Skeletal muscle satellite cell (primary cell): ENCODE measurements around the gene DMXL1.
A peak's percentile ranks its signal among the peaks of the same experiment; 100 is the strongest.

ENCODE experiments used
- H3K27me3 ChIP-seq: 2 replicates; pipeline ENCODE4 v1.7.0; 2013; ENCODE audit warnings: low read length; ENCODE audit not compliant: control insufficient read depth, insufficient read depth
- H3K36me3 ChIP-seq: 2 replicates; pipeline ENCODE4 v1.7.0; 2013; ENCODE audit warnings: mild to moderate bottlenecking, control low read depth, low read length; ENCODE audit not compliant: insufficient read depth
- H3K4me1 ChIP-seq: 2 replicates; pipeline ENCODE4 v1.7.0; 2013; ENCODE audit warnings: low read length; ENCODE audit not compliant: control insufficient read depth, insufficient read depth
- H3K4me2 ChIP-seq: 2 replicates; pipeline ENCODE4 v1.7.0; 2013; ENCODE audit warnings: mild to moderate bottlenecking, low read length
- H3K4me3 ChIP-seq: 2 replicates; pipeline ENCODE4 v1.7.0; 2013; ENCODE audit warnings: low read length
- H3K9ac ChIP-seq: 2 replicates; pipeline ENCODE4 v1.7.0; 2013; ENCODE audit warnings: mild to moderate bottlenecking, low read depth, low read length, moderate library complexity
- H3K9me3 ChIP-seq: replicated peaks from 2 replicates; pipeline ENCODE4 v1.7.0; 2013; ENCODE audit warnings: mild to moderate bottlenecking, control low read depth, low read length

Gene DMXL1

DNA sequence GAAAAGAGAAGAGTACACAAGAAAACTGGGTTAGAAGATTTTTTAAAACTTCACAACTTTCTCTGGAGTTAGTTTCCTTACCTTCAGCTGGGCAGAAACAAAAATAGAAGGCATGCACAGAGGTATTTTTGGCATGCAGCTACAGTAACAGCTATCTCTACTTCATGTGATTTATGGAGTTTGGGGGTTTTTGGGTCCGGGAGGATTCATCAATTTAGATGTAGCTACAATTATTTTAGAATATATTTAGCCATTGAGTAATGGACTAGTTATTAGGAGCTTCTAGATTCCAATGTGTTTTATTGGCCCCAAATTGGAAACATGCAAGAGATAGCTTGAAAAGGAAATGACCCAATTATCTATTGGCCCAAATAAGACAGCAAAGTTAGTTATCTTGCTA, 193.3 kb downstream of the DMXL1 start:
- no peaks in the 10 kb centered on the region for H3K27me3 ChIP-seq
- H3K9me3 ChIP-seq: peaks cover 3% of the 10 kb centered on the region
- H3K4me1 ChIP-seq: peaks cover 7% of the 10 kb centered on the region
- H3K9ac ChIP-seq: no peak overlapping the region
- H3K36me3 ChIP-seq: no peaks in the 10 kb centered on the region
- H3K4me2 ChIP-seq: no peak overlapping the region
- H3K4me3 ChIP-seq: no peak overlapping the region

DNA sequence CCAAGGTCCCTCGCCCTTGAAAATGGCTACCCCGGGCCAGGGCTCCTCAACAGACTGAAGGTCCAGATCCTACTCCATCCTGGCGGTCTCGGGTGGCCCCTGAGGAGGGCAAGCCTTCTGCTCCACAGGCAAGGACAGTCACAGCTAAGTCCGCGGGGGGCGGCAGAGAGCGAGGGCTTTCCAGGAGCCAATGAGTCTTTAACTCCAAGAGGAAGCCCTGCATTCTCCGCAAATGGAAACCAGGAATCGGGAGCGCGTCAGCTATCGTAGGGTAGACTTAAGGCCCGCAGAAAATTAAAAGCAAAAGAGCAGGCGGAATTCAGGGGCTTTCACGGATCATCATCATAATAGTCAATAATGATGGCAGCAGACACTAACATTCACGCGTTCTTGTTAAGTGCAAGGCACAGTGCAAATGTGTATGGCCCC, 197.1 kb downstream of the DMXL1 start:
- H3K9me3 ChIP-seq: no peaks in the 10 kb centered on the region
- peak overlapping the region; percentile 89 for H3K9ac ChIP-seq
- no peaks in the 10 kb centered on the region for H3K36me3 ChIP-seq
- peak overlapping the region; percentile 88 for H3K4me3 ChIP-seq
- H3K4me2 ChIP-seq: peak overlapping the region; percentile 95
- H3K27me3 ChIP-seq: no peaks in the 10 kb centered on the region
- peaks cover 12% of the 10 kb centered on the region for H3K4me1 ChIP-seq

DNA sequence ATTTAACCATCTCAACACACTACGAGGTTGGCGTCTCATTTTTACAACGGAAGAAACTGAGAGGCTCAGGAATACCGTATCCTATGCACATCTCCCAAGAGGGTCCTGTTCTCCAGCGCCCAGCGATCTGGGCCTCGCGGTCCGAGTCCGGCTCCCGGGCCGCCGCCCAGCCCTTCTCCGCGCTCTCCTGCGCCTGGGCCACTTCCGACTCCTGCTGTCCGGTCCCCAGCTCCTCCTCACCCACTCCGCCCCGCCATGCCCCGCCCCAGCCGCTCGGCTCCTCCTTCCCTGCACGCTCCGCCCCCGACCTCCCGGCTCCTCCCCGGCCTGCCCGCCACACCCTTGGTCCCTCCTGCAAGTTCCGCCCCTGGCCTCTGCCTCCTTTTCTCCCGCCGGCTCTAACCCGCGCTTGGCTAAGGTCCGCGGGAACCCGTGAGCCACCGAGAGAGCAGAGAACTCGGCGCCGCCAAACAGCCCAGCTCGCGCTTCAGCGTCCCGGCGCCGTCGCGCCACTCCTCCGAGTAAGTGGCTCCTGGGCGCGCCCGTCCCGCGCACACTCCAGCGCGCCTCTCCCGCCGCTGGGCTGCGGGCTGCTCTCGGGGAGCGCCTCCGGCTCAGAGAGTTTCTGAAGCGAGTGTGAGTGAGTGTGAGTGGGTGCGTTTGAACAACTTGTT, 197.6 kb downstream of the DMXL1 start:
- H3K4me2 ChIP-seq: peak overlapping the region; percentile 95
- no peaks in the 10 kb centered on the region for H3K9me3 ChIP-seq
- peak overlapping the region; percentile 89 for H3K9ac ChIP-seq
- peaks cover 12% of the 10 kb centered on the region for H3K4me1 ChIP-seq
- H3K27me3 ChIP-seq: no peaks in the 10 kb centered on the region
- H3K36me3 ChIP-seq: no peaks in the 10 kb centered on the region
- H3K4me3 ChIP-seq: peak overlapping the region; percentile 88

DNA sequence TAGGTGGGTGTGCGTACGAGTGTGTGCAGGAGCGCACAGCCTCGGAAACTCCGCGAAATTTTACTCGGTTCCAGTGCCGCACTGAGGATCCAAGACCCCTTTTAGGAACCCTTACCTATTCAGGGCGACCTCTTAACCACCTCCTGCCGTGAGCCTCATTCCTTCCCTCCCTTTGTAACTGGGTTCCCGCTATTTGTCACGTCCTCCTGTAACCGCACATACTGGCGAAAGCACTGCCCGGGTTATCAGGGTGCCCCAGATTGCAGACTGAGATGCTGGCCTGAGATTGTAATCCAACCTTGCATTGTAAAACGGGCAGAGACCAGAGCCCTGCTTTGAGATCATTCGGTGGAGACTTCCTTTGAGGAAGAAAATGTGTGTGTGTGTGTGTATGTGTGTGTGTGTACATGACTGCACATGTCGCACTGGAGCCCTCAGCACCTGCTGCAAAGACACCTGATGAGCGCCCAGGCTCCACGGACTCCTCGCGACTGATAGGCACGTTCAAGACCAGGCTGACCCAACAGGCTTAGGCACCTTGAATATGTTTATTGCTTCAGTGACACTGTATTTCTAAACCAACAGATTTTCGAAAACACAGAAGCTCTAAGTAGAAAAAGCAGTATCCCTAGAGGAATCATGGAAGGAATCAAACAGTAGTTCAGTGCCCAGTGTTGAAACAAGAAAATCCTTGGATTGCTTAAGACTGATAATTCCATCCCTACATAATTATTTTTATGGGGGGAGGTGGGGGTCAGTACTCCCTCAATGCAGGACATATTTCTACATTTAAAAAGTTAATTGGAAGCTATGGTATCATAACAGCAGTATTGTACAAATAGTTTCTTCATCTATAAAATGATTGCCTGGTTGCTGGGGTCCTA, 198.4 kb downstream of the DMXL1 start:
- no peaks in the 10 kb centered on the region for H3K9me3 ChIP-seq
- H3K4me1 ChIP-seq: peaks cover 18% of the 10 kb centered on the region
- H3K36me3 ChIP-seq: no peaks in the 10 kb centered on the region
- H3K27me3 ChIP-seq: no peaks in the 10 kb centered on the region
- peak overlapping the region; percentile 88 for H3K4me3 ChIP-seq
- peak overlapping the region; percentile 95 for H3K4me2 ChIP-seq
- H3K9ac ChIP-seq: peak overlapping the region; percentile 89

DNA sequence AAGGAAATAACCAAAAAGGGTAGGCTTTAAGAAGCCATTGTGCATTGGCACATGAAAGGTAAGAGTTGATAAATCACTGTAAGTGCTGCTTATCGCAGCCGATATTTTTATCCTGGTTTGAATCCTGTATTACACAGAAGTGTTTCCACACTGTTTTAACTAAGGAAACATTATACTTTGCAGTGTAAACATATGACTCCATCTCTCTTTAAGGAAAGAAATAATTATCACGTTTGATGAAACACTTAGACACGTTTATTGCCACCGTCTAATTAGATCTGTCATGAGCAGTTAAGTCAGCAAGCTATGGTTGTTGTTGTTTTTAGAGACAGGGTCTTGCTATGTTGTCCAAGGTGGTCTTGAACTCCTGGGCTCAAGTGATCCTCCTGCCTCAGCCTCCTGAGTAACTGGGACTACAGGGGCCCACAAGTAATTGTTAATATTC, 199.3 kb downstream of the DMXL1 start:
- peaks cover 26% of the 10 kb centered on the region for H3K4me1 ChIP-seq
- H3K9me3 ChIP-seq: no peaks in the 10 kb centered on the region
- H3K36me3 ChIP-seq: no peaks in the 10 kb centered on the region
- H3K27me3 ChIP-seq: no peaks in the 10 kb centered on the region
- H3K4me3 ChIP-seq: no peak overlapping the region
- H3K9ac ChIP-seq: no peak overlapping the region
- H3K4me2 ChIP-seq: peak overlapping the region; percentile 95

DNA sequence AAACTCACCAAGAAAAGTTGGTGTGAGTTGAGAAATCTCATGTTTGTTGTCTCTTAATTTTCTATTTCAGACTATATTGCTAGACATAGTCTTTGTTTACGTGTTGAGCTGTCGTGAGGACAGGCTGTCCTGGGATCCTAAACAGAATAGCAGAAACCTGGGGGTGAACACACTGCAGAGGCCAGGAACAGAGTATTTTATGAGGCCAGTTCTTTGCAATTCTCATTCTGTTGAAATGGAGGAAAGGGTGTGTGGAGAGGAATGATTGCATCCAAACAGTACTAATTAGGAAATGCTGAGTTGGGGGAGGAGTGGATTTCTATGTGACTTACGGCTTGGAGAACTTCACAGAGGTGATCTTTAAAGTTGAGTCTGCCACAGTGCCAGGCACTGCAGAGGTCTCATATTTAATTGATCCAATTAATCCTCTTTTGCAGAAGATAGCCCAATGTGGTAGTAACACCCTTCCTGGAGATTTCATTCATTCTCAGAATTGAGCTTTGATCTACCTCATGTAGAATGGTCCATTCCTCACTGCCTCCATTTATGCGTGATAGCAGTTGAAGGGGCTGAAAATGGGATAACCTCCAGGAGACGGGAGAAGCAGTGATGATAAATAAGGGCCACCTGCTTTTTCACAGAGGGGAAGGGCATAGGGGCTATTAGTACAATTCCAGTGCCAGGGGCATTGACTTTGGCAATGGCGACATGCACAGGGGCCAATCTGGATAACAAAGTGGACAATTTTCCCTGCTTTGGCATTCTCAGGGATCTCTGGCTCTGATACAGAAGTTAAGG, 200.3 kb downstream of the DMXL1 start:
- no peak overlapping the region for H3K9ac ChIP-seq
- H3K27me3 ChIP-seq: no peaks in the 10 kb centered on the region
- no peaks in the 10 kb centered on the region for H3K9me3 ChIP-seq
- H3K4me3 ChIP-seq: no peak overlapping the region
- H3K4me1 ChIP-seq: peaks cover 33% of the 10 kb centered on the region
- no peak overlapping the region for H3K4me2 ChIP-seq
- H3K36me3 ChIP-seq: no peaks in the 10 kb centered on the region

DNA sequence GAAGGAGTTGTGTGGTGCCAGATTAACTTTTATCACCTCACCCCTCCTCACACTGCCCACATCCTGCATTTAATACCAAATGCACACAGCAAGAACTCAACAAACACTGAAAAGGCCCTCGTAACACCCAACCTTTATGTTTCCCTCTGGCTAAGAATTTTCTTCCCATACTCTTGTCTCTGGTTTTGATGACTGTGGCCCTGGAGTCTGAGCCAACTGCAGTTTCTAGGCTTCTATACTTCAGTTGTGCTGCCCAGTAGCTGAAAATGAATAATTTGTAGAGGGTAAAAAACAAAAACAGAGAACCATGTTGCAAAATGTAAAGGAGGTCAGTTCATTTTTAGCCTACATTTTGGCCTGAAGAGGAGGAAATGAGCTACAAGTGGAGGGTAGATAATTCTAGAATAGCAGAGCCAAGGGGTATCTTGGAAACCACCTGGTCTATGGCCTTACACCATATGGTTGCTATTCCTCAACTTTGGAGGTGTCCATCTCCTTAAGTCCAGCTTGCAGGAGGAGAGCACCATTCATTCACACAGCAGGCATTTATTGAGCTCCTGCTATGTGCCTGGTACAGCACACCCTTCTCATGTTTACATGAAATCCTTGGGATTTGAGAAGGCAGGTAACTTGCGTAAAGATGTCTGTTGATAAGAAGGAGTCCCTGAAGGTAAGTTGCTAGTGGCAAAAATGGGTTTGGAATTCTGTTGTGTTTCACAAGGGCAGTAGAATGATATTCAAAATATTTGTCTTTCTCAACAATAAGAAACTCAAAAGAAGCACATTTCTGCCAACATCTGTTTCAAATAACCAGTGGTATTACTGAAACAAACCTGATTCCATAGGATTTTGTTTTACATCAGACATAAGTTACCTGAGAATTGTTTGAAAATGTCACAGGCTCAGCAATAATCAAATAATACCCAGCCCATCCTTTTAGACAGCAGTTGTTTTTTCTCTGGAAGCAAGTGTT, 201.2 kb downstream of the DMXL1 start:
- no peak overlapping the region for H3K9ac ChIP-seq
- no peak overlapping the region for H3K4me3 ChIP-seq
- H3K27me3 ChIP-seq: no peaks in the 10 kb centered on the region
- peaks cover 33% of the 10 kb centered on the region for H3K4me1 ChIP-seq
- no peak overlapping the region for H3K4me2 ChIP-seq
- no peaks in the 10 kb centered on the region for H3K9me3 ChIP-seq
- H3K36me3 ChIP-seq: no peaks in the 10 kb centered on the region

DNA sequence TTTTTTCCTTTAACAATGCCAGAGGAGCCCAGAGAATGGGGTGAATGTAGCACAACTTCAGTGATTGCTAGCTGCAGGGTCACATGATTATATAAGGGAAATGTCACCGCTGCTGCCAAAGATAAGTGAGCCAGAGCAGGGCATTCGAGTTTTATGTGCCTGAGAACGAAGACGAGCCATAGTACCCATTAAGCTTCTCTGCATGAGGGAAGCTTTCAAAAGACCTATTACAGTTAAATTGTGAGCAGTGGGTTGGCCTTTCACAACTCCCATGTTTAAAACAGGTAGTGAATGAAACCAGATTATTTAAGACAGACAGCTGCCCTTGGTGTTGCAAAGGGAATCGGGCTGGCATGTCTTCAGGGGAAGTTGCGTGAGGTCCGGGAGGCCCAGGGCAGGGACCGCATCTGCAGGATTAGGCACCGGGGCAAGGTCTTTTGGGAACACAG, 202.5 kb downstream of the DMXL1 start:
- Histone ChIP-seq H3K4me3 (no peak overlapping the region), H3K9ac (no peak overlapping the region), H3K4me2 (no peak overlapping the region), H3K27me3 (no peaks in the 10 kb centered on the region), H3K9me3 (no peaks in the 10 kb centered on the region), H3K4me1 (peaks cover 28% of the 10 kb centered on the region), H3K36me3 (no peaks in the 10 kb centered on the region)

DNA sequence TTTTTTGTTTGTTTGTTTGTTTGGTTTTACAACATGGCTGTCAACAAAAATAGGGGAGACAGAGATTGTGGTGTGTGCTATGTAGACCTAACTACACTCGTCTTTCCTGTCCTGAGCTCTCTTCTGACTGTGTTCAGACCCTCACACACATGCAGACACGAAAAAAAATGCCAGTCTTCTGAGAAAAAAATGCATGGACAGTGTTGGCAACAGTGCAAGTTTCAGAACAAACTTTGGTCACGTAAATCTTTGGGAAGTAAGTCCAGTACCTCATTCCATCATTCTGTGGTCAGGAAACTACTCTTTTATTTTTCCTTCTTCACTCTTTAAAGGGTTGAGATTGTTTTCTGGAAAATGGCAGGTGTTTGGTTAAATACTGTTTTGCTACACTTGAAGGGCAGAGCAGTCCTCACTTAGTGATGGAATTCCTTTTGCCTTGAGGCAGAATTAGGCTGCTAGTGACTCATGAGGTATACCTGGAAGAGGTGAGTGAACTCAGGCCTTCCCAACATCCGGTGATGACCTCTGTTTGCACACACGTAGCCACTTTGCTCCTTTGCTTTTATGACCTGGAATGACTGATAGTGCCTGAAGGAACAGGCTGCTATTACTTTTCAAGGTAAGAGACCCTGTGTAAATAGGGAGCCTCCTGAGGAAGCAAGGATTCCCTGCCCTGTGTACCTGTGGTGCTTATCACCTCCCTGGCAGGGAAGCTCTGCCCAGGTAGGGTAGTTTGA, 203.3 kb downstream of the DMXL1 start:
- Histone ChIP-seq H3K4me1 (peaks cover 26% of the 10 kb centered on the region), H3K4me3 (no peak overlapping the region), H3K9me3 (no peaks in the 10 kb centered on the region), H3K27me3 (no peaks in the 10 kb centered on the region), H3K36me3 (no peaks in the 10 kb centered on the region), H3K4me2 (peak overlapping the region; percentile 30), H3K9ac (no peak overlapping the region)

DNA sequence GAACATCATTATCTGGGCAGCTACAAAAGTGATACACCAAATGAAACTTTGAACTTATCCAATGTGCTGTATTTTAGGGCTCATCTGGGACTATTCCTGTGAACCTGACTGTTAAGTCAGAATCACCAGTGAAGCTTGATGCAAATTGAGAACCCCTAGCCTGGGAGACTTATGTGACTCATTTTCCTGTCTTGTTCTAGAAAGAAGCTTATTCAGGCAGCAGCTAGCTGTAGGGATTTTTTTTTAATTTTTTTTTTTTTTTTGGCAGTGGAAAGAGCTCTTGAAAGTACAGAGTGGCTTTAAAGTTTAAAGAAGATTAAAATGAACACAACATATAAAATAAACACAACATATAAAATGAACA, 203.9 kb downstream of the DMXL1 start:
- no peak overlapping the region for H3K4me3 ChIP-seq
- peaks cover 21% of the 10 kb centered on the region for H3K4me1 ChIP-seq
- no peaks in the 10 kb centered on the region for H3K36me3 ChIP-seq
- H3K9ac ChIP-seq: no peak overlapping the region
- H3K9me3 ChIP-seq: no peaks in the 10 kb centered on the region
- no peaks in the 10 kb centered on the region for H3K27me3 ChIP-seq
- H3K4me2 ChIP-seq: peak overlapping the region; percentile 30
